ENCODE results near the gene SRRM2.

The SRRM2 gene

DNA sequence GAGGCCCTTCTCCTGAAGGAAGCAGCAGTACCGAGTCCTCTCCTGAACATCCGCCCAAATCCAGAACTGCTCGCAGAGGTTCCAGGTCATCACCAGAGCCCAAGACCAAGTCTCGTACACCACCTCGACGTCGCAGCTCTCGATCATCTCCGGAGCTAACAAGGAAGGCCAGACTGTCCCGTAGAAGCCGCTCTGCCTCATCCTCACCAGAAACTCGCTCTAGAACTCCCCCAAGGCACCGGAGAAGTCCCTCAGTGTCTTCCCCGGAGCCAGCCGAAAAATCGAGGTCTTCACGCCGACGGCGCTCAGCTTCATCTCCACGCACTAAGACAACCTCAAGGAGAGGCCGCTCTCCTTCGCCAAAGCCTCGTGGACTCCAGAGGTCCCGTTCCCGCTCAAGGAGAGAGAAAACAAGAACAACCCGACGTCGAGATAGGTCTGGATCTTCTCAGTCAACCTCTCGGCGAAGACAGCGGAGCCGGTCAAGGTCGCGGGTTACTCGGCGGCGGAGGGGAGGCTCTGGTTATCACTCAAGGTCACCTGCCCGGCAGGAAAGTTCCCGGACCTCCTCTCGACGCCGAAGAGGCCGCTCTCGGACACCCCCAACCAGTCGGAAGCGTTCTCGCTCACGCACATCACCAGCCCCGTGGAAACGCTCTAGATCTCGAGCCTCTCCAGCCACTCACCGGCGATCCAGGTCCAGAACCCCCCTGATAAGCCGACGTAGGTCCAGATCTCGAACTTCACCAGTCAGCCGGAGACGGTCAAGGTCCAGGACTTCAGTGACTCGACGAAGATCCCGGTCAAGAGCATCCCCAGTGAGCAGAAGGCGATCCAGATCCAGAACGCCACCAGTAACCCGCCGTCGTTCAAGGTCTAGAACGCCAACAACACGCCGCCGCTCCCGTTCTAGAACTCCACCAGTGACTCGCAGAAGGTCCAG, 13.3 kb downstream of the SRRM2 start:
- DNase-seq = no peak

DNA sequence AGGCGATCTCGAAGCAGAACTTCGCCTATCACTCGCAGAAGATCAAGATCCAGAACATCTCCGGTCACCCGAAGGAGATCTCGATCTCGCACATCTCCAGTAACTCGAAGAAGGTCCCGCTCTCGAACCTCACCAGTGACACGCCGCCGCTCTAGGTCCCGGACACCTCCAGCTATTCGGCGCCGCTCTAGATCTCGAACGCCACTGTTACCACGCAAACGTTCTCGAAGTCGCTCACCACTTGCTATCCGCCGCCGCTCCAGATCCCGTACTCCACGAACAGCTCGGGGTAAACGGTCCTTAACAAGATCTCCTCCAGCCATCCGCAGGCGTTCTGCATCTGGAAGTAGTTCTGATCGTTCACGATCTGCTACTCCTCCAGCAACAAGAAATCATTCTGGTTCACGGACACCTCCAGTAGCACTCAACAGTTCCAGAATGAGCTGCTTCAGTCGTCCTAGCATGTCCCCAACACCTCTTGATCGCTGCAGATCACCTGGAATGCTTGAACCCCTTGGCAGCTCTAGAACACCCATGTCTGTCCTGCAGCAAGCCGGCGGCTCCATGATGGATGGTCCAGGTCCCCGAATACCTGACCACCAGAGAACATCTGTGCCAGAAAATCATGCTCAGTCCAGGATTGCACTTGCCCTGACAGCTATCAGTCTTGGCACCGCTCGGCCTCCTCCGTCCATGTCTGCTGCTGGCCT, 14.1 kb downstream of the SRRM2 start:
- no peak for DNase-seq

DNA sequence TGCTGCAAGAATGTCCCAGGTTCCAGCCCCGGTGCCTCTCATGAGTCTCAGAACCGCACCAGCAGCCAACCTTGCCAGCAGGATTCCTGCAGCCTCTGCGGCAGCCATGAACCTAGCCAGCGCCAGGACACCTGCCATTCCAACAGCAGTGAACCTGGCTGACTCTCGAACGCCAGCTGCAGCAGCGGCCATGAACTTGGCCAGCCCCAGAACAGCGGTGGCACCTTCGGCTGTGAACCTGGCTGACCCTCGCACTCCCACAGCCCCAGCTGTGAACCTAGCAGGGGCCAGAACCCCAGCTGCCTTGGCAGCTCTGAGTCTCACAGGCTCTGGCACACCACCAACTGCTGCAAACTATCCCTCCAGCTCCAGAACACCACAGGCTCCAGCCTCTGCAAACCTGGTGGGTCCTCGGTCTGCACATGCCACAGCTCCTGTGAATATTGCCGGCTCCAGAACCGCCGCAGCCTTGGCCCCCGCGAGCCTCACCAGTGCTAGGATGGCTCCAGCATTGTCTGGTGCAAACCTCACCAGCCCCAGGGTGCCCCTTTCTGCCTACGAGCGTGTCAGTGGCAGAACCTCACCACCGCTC, 14.8 kb downstream of the SRRM2 start:
- DNase-seq = no peak

DNA sequence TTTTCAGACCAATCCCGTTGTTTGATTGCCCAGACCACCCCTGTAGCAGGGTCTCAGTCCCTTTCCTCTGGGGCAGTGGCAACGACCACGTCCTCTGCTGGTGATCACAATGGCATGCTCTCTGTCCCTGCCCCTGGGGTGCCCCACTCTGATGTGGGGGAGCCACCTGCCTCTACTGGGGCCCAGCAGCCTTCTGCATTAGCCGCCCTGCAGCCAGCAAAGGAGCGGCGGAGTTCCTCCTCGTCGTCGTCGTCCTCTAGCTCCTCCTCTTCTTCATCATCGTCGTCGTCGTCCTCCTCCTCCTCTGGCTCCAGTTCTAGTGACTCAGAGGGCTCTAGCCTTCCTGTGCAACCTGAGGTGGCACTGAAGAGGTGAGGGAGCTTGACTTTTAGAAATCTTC, 15.5 kb downstream of the SRRM2 start:
- DNase-seq = no peak

DNA sequence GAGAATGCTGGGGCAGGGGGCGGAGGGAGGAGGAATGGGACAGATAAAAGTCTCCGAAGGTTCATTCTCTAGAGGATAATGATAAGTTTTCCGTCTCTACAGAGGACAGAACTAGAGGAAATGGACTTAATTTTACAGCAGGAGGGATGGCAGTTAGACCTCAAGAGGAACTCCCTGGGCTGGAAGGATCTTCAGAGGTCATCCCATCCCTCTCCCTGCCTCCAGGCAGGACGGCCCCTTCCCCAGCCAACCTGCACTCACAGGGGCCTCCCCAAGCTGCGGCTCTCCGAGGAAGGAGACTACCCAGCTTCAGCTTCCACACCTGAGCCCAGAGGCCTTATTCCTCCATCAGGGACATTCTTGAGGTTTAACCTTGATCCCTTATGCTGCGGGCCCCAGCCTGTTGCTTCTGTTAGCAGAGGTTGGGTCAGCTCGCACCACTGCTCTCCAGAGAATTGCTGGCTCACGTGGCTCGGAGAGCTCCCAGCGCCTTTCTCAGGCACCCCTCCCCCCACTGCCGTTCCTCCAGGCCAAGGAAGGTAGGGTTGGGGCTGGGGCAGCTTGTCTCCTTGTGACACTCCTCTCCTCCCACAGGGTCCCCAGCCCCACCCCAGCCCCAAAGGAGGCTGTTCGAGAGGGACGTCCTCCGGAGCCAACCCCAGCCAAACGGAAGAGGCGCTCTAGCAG, 16.1 kb downstream of the SRRM2 start:
- no peak for DNase-seq

DNA sequence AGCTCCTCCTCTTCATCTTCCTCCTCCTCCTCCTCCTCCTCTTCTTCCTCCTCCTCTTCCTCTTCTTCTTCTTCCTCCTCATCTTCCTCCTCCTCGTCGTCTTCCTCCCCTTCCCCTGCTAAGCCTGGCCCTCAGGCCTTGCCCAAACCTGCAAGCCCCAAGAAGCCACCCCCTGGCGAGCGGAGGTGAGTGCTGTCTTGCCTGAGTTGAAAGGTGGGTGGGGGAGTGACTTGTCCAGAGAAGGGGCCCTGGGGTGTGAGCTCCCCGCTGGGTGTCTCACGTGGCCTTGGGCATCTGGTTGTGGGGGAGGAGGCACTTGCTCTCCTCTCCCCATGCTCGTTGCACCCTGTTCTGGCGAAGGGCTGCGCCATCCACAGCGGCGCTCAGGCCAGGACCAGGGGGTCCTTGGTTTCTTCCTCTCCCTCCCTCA, 16.7 kb downstream of the SRRM2 start:
- DNase-seq = no peak

DNA sequence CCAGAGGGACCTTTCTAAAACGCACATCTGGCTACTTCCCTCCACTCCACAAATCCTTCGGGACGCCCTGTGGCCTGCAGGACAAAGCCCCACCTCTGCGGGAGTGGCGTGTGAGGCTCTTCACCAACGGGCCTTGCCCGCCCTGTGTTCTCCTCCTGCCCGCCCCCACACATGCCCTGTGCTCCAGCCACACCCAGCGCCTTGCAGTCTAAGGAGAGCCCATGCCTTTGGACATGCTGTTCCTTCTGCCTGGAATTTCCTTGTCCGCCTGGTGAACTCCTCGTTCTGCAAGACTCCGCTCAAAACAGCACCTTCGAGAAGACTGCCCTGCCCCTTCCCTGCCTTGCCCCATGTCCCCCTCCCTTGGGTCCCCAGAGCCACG, 17.2 kb downstream of the SRRM2 start:
- DNase-seq = no peak

DNA sequence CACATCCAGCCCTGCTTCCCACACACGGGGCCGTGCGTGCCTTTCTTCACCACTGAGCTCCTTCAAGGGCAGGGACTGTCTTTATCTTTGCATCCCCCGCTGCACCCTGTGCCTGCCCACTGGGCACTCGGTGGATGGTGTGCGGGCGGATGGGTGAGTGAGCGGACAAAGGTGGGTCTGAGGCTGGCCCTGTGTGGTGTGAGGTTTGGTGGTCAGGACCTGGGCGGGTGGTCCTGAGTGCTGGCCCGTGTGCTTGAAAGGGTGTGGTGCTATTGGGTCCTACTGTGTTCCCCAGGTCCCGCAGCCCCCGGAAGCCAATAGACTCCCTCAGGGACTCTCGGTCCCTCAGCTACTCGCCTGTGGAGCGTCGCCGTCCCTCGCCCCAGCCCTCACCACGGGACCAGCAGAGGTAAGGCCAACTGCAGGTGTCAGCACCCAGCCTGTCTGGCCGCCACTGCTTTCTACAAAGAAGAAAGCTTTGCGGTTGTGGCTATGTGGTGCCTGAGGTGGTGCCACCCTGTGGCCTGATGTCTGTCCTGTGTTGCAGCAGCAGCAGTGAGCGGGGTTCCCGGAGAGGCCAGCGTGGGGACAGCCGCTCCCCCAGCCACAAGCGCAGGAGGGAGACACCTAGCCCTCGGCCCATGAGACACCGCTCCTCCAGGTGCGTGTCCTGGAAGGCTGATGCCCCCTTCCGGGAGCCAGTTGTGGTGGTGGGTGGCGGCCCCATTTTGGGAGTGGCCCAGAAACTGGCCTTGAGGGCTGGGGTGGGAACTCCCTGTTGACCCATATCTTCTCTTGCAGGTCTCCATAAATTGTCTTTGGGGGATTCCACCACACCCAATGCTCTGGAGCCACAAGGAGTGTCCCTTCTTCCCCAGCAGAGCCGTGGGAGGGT, 17.9 kb downstream of the SRRM2 start:
- no peak for DNase-seq

DNA sequence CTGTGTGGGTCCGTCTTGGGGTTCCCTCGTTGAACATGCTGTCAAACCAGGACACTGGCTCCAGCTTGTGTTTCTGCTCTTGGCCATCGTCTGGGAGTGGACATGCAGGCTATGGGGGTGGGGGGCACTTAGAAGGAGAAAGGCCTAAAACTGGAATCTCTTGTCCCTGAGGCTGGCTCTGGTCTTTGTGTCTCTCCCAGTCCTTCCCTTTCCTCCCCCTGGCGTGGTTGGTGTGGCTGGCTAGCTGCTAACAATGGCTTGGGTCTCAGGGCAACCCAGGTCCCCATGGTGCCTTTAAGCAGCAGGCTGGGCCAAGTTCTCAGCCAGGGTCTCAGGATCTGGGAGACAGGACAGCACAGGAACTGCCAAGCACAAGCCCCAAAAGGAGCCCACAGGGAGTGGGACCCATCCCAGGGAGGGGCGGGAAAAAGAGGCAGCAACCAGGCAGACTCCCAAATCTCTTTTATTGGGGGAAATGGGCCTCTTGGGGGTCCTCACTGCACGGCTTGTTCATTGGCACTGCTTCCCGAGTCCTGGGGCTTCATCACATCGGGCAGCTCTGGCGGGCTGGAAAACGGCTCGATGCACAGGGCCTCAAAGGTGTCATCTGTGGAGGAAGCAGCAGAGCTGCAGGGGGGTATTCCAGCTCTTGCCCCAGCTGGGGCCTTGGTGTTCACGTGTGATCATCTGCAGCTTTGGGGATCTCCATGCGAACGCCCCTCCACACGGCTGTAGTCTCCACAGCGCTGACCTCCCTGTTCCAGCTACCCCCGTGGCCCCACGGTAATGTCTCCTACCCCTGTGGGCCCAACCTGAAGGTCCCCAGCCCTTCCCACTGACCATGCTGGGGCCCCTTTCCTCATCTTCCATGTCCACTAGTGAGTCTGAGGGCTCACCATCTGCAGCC, 19.3 kb downstream of the SRRM2 start:
- DNase-seq = no peak

DNA sequence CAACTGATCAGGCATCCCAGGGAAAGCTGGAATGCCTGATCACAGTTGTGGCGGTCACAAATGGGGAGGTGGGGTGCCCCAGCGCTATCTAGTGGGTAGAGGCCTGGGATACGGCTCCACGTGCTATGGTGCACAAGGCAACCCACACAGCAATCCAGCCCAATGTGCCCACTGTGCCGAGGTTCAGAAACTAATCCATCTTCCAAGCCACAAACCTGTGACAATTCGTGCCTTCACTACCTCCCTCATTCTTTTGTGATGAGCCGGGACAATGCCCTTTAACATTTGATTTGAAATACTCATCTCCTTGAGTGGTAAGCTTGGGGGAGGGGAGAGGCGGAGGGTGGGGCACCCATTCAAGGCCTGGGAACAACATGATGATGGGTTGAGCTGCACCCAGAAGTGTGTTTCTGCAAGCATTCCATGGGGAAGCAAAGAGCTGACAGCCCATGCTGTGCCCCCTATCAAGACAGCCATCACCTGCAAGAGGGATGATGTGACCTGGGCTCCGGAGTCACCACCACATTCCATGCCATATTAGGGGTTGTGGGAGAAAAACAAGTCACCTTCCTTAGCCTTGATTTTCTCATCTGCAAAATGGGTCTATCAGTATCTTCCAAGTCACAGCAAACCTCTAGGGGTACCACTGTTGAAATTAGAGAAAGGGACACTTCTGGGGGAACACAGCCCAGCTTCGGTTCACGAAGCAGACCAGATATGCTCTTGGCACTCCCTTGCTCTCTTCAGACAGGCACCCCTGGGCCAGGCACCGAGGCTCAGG, 20.9 kb downstream of the SRRM2 start:
- DNase-seq = no peak

DNA sequence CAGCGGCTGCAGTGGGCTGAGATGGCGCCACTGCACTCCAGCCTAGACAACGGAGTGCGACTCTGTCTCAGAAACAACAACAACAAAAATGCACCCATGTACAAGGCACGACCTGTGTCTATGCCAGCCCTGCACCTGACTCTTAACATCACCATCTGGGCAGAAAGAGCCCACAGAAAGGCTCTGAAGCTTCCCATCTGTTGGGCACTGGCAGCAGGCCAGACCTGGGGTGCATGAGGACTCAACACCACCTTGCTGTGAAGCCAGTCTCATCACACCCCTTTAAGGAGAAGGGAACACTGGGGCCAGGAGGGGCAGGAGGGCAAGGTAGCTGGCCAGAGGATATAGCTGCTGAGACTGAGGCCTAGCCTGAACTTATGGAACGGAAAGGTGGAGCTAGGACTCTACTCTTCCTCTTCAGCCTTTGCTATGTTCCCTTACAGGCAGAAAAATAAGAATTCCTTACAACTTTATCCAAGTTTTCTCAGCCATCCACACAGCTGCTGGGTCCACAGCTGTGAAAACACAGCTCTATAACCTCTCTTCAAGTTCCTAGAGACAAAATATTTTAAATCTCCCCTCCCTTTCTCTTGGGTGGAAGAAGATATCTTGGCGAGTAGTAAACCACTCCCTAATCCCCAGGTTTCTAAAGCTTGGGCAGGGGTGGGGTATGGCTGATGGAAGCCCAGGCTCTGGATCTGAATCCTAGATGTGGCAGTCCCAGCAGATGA, 21.9 kb downstream of the SRRM2 start:
- DNase-seq = no peak

DNA sequence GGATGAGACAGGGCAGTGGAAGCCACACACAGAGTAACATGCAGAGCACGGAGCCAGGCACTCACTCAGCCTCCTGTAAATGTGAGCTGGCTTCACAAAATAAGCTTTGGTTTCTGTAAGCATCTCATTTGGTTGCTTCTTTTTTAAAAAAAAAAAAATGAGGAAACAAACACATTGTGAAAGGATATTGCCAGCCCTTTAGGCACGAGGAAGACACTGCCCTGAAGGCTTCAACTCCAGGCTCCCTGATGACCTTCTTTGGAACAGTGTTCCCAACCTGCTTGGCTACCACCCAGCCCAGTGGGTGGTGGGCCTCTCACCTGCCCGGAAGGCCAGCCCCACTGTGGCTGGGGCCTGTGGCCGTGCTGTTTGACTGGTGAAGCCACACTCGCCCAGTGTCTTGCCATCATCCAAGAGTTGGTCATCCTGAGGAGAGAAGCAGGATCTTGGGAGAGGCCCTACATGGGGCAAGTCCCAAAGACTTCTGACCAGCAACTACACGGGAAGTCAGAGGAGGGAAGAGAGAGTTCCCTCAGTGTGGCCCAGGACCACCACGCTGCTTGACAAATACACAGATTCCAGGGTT, 22.8 kb downstream of the SRRM2 start:
- DNase-seq = peak; percentile 59 to 62

DNA sequence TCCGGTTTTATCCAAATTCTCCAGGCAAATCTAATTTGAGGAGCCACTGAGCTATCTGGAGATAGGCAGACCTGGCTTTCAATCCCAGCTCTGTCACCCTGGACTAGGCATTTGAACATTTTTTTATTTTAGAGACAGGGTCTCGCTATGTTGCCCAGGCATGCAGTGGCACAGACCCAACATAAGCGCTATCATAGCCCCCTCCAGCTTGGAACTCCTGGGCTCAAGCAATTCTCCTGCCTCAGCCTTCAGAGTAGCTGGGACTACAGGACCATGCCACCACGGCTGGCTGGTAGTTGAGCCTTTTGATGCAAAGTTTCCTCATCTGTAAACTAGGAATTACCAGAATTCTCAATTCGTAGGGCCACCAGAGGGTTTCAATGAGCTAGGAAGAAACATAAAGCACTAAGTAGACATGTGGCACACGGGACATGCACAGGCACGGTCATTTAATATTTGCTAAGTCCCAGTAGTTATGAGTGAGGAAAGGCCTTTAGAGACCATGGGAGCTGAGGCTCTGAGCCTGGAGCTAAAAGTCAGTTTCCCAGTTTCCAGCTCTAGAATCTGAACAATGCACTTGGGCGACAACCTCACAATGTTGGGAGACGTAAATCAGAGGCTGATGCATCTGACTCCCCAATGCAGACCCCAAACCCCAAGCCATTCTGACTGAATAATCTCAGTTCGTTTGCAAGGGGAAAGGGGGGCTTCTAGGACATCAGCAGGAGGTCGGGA, 23.5 kb downstream of the SRRM2 start:
- no peak for DNase-seq

DNA sequence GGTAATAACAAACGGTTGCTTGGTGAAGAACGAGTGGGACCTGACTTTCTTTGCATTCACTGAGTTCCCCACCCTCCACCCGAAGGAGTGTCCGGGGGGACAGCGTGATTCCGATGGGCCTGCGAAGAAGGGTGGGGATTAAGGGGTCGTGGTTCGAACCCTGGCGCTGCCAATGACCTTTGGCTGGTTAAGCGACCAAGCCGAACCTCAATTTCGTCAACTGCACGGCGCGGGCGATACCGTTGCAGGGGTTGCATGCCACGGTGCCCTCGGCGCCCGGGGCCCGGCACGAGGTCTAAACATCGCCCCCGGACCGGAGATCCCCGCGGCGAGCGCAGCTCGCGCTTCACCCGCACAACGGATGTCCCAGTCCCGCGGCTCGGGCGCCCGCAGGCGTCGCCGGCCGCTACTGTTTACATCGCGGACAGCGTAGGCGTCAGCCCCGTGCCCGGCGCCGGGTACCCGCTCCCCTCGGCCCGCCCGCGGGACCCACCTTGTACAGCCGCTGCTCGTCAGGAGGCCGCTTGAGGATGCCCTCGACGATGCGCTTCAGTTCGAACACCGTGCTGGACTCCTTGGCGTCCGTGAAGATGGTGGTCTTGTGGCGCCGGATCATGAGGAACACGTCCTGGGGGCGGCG, 24.2 kb downstream of the SRRM2 start:
- DNase-seq = peak in 1 of 2 donors; percentile 57

DNA sequence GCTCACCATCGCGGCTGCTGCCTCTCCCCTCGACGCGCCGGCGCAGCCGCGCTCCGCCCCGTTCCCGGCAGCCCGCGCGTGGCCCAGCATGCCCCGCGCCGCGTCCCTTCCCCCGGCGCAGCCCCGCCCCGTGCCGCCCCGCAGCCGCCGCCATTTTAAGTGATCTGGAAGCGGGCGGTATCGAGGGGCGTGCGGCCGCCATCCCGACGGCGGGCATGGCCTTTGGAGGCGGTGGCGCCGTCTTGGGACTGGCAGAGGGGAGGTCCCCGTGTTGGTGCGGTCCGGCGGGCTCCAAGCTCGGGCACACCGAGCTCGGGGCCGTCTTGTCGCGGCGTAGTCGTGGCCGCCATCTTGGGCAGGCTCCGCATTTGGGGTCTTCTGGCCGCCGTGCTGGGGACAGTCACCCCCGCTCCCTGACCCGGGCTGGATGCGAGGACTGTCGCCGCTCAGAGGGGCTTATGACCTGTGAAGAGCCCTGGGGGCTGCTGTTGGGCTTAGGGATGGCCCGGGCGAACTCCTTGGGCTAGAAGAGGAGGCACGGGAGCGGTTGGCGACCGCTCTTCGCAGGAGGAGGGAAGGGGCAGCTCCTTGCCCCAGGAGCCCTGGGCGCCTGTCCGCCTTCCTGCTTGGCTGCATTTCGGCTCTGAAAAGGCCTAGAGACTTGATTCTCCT, 24.9 kb downstream of the SRRM2 start, which contains the start of gene ELOB:
Gene ELOB, minus strand, starts transcription at position 50 of the 672 bp plus-strand sequence. Its CDS starts 41 bp downstream, at position 9.
- peak; percentile 82 to 91 for DNase-seq

DNA sequence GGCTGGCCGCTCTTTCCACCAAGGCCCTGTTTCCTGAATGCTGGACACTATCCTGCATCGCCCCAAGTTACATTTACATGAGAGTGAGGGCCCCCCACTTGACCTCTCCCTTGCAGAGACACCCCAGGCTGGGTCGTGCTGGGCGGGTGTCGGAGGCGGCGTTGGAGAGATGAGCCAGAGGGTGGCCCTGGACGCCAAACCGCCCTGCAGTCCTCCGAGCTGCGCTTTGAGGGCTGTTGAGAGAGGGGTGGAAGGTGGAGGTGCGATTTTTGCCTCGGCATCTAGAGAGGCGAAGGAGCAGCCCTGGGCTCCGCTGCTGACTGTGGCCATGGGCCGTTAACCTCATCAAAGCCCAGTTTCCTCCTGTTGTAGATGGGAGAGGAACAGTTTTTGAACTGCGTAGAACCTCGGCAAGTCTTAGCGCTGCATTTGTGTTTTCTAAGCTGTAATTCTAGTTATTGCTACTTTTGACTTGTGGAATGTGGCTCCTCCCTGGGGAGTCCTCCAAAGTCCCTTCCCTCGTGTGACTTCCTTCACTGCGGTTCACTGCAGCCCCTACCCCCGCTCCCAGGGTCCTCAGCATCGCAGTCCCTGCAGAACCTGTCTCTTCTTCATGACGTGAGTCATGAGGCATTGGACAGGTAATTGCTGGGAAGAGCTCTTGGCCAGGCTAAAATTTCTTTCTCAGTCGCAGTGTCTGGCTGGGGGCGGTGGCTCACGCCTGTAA, 25.6 kb downstream of the SRRM2 start:
- DNase-seq = peak in 1 of 2 donors; percentile 33

All from inflammatory macrophage (primary cell).